Measurements from ENCODE around the gene IDUA.

- TF ChIP-seq ZNF274 (IDR thresholded peaks at IDR 0.05; ENCODE audit: insufficient read depth, insufficient read length) (no peak), POLR2A (IDR thresholded peaks at IDR 0.05; ENCODE audit: low read depth, low read length) (no peak), ZNF592 (IDR thresholded peaks at IDR 0.05) (no peak), CHD4 (IDR thresholded peaks at IDR 0.05) (no peak), CTCF (IDR thresholded peaks at IDR 0.05 in 2 of 3, conservative IDR thresholded peaks at IDR 0.05 in 1 of 3; ENCODE audit: control insufficient read depth in 2 of 3, extremely low read depth in 1 of 3, insufficient read depth in 1 of 3, low read depth in 3 of 3, low read length in 3 of 3) (no peak), SUZ12 (IDR thresholded peaks at IDR 0.05; ENCODE audit: unreplicated experiment) (no peak), ZNF24 (IDR thresholded peaks at IDR 0.05) (no peak), MYC (IDR thresholded peaks at IDR 0.05; ENCODE audit: insufficient read depth, insufficient read length, insufficient replicate concordance, low read length, severe bottlenecking) (no peak), CBX5 (IDR thresholded peaks at IDR 0.05; ENCODE audit: low read depth) (no peak), NKRF (conservative IDR thresholded peaks at IDR 0.05) (no peak), ZSCAN29 (IDR thresholded peaks at IDR 0.05) (no peak), RUNX3 (IDR thresholded peaks at IDR 0.05; ENCODE audit: low read length) (no peak), IKZF1 (conservative IDR thresholded peaks at IDR 0.05) (no peak), BCLAF1 (IDR thresholded peaks at IDR 0.05) (no peak)
Observed at GRCh38 chr4:965766-966134, 21.1 kb upstream of the IDUA start.

All from GM12878 (cell line).